NK-92 treated with Interleukin-12 subunit alpha and Interleukin-12 subunit beta, amount 100 ng/mL, for 24 hours (cell line): Measurements from ENCODE around the gene UNC5C.

Experiments
- DNase-seq: peaks from one replicate; lab custom pipeline; 2025; lab: John Stamatoyannopoulos, UW

UNC5C gene

GRCh38 chr4:95466791-95467190 lies 82.0 kb downstream of the UNC5C start:
- no peak for DNase-seq

GRCh38 chr4:95465010-95465409 lies 83.8 kb downstream of the UNC5C start:
- DNase-seq: no peak

GRCh38 chr4:95462921-95463320 lies 85.9 kb downstream of the UNC5C start:
- DNase-seq: no peak

GRCh38 chr4:95457353-95457752 lies 91.4 kb downstream of the UNC5C start:
- no peak for DNase-seq

- DNase-seq: no peak
Measured at GRCh38 chr4:95450294-95450693, 98.5 kb downstream of the UNC5C start.

- DNase-seq: no peak
Measured at GRCh38 chr4:95446173-95446572, 102.6 kb downstream of the UNC5C start.

GRCh38 chr4:95445251-95445650 lies 103.5 kb downstream of the UNC5C start:
- no peak for DNase-seq

- DNase-seq: no peak
Measured at GRCh38 chr4:95444812-95445211, 104.0 kb downstream of the UNC5C start.

GRCh38 chr4:95439896-95440295 lies 108.9 kb downstream of the UNC5C start:
- no peak for DNase-seq

- no peak for DNase-seq
Measured at GRCh38 chr4:95439071-95439470, 109.7 kb downstream of the UNC5C start.

GRCh38 chr4:95432466-95432865 lies 116.3 kb downstream of the UNC5C start:
- no peak for DNase-seq

GRCh38 chr4:95431678-95432077 lies 117.1 kb downstream of the UNC5C start:
- DNase-seq: no peak

- no peak for DNase-seq
Measured at GRCh38 chr4:95429416-95429815, 119.4 kb downstream of the UNC5C start.

GRCh38 chr4:95428291-95429070 lies 120.3 kb downstream of the UNC5C start:
- no peak for DNase-seq

GRCh38 chr4:95426455-95426854 lies 122.3 kb downstream of the UNC5C start:
- no peak for DNase-seq

- no peak for DNase-seq
Measured at GRCh38 chr4:95422436-95422835, 126.3 kb downstream of the UNC5C start.

- no peak for DNase-seq
Measured at GRCh38 chr4:95421869-95422268, 126.9 kb downstream of the UNC5C start.

GRCh38 chr4:95417531-95417930 lies 131.2 kb downstream of the UNC5C start:
- no peak for DNase-seq

GRCh38 chr4:95415346-95415771 lies 133.4 kb downstream of the UNC5C start:
- no peak for DNase-seq

- DNase-seq: no peak
Measured at GRCh38 chr4:95411371-95412088, 137.2 kb downstream of the UNC5C start.

GRCh38 chr4:95410387-95410977 lies 138.3 kb downstream of the UNC5C start:
- no peak for DNase-seq

GRCh38 chr4:95409750-95410149 lies 139.0 kb downstream of the UNC5C start:
- DNase-seq: no peak

GRCh38 chr4:95409127-95409526 lies 139.6 kb downstream of the UNC5C start:
- DNase-seq: no peak
